ENCODE results near the gene F13B.

GRCh38 chr1:197036861-197037260 is 30.2 kb downstream of the F13B start:
- TF ChIP-seq CTCF (IDR thresholded peaks at IDR 0.05), result no peak
- TF ChIP-seq POLR2A (IDR thresholded peaks at IDR 0.05), result no peak
